Right atrium auricular region (tissue), 2 donors: ENCODE results near the gene UTP11. TPM values are rescaled to one million over a fixed set of nuclear protein-coding genes. Genes with fewer than 3 reads are reported as not detected.
A peak's percentile ranks its signal among the peaks of the same experiment; 100 is the strongest.

Experiments
- DNase-seq: peaks from one replicate; pipeline ENCODE4 v3.0.0-alpha.2; 2019; ENCODE audit warnings: low spot score
- H3K27ac ChIP-seq, 2 donors: fragments of 200-600 bp; sonication (generic); 1 replicate in 1 of 2; 2 replicates in 1 of 2; pipeline ENCODE4 v1.5.1; 2016 to 2019
- H3K27me3 ChIP-seq, 2 donors: fragments of 200-600 bp; sonication (generic); one replicate each; pipeline versions ENCODE4 v1.5.1 to v1.6.0; 2017 to 2019
- H3K36me3 ChIP-seq: fragments of 200-600 bp; sonication (generic); one replicate; pipeline ENCODE4 v1.5.1; 2016
- H3K4me1 ChIP-seq, 2 donors: fragments of 200-600 bp; sonication (generic); one replicate each; pipeline versions ENCODE4 v1.5.1 to v1.6.0; 2017 to 2019
- H3K4me3 ChIP-seq, 2 donors: fragments of 200-600 bp; sonication (generic); 1 replicate in 1 of 2; 2 replicates in 1 of 2; pipeline ENCODE4 v1.5.1; 2017 to 2019; ENCODE audit warnings: mild to moderate bottlenecking in 1 of 2, moderate library complexity in 1 of 2
- H3K9me3 ChIP-seq, 2 donors: fragments of 200-600 bp; sonication (generic); one replicate each; pipeline ENCODE4 v1.5.1; 2019
- total RNA-seq, 2 donors: library from RNA; depleted of rRNA; stranded (reverse); fragments of >200 nt; gene quantifications; one replicate each; pipeline ENCODE4 v1.1.0, GENCODE V29; 2016
- TF ChIP-seq, protein P1 (sequence below), 2 donors: fragments of 200-600 bp; sonication (generic); IDR thresholded peaks; one replicate each; pipeline ENCODE4 v1.5.1; 2019; ENCODE audit warnings: antibody characterized with exemption in 2 of 2

Gene UTP11
- total RNA-seq, 2 donors from 2014 or later = 29.2 to 53.7 TPM

DNA sequence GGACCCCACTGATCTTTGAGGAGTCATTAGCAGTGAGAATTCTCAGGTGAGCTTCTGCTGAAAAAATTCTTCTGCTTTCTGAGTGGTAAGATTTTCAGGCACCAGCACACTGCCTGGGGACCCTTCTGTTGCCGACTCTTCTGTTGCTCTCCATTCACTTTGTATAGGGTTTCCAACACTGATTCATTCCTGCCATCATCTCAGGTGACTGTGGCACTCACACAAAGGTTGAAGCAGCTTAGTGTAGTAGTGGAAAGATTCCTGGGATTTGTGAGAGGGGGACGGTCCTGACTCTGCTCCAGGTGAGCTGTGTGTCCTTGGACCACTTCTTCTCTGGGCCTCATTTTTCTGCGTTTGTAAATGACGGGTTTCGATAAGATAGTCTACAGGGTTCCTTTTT is 9.4 kb downstream of the UTP11 start:
- H3K27ac ChIP-seq = no peak overlapping the region
- H3K4me3 ChIP-seq = no peak overlapping the region
- TF ChIP-seq, protein P1, sequence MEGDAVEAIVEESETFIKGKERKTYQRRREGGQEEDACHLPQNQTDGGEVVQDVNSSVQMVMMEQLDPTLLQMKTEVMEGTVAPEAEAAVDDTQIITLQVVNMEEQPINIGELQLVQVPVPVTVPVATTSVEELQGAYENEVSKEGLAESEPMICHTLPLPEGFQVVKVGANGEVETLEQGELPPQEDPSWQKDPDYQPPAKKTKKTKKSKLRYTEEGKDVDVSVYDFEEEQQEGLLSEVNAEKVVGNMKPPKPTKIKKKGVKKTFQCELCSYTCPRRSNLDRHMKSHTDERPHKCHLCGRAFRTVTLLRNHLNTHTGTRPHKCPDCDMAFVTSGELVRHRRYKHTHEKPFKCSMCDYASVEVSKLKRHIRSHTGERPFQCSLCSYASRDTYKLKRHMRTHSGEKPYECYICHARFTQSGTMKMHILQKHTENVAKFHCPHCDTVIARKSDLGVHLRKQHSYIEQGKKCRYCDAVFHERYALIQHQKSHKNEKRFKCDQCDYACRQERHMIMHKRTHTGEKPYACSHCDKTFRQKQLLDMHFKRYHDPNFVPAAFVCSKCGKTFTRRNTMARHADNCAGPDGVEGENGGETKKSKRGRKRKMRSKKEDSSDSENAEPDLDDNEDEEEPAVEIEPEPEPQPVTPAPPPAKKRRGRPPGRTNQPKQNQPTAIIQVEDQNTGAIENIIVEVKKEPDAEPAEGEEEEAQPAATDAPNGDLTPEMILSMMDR (IDR thresholded peaks at IDR 0.05) = no peak
- peaks cover 0 to under 1% of the 10 kb centered on the region in 2 donors for H3K4me1 ChIP-seq
- no peaks in the 10 kb centered on the region for H3K27me3 ChIP-seq
- DNase-seq = no peak
- H3K36me3 ChIP-seq = peaks cover 90% of the 10 kb centered on the region
- no peaks in the 10 kb centered on the region for H3K9me3 ChIP-seq

DNA sequence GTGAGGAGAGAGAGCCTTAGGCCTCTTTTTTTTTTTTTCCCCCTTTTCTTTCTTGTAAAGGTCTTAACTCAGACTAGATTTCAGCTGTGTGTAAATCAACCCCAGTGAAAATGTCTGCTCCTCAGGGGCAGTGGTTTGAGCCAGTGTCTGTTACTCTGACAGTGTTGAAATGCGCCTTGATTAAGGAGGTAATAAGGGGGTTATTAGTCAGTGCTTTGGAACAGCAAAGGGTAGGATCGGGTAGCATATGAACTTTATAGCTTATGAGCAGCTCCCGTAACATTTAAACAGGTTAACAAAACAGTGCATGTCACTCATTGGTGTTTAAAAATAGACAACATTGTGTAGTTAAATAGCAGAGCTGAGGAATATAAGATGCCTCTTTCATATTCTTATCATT is 10.3 kb downstream of the UTP11 start:
- Histone ChIP-seq H3K27ac (no peak overlapping the region), H3K9me3 (no peaks in the 10 kb centered on the region), H3K36me3 (peaks cover 81% of the 10 kb centered on the region), H3K27me3 (no peaks in the 10 kb centered on the region), H3K4me1 (no peaks in the 10 kb centered on the region), H3K4me3 (no peak overlapping the region)
- TF ChIP-seq, protein P1 (IDR thresholded peaks at IDR 0.05) = no peak
- no peak for DNase-seq

DNA sequence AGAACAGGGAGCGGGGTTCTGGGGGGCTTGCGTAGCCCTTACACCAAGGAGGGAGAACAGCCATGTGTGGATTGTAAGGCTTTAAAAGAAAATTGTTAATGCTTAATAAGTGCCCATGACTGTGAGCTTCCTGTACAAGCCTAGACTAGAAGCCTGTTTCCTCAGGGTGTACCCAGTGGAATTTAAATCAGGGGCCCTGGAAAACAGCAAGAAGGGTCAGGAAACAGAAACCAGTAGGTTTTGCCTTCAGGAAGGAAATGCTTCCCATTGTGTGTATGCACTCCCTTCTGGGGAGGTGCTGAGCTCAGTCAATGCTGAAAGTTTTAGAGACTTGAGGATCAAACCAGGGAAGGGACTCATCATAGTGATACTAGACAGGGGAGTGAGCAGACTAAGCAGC is 12.7 kb downstream of the UTP11 start:
- Histone ChIP-seq H3K36me3 (peaks cover 57% of the 10 kb centered on the region), H3K4me1 (peaks cover 0 to 21% of the 10 kb centered on the region in 2 donors), H3K4me3 (no peak overlapping the region)

DNA sequence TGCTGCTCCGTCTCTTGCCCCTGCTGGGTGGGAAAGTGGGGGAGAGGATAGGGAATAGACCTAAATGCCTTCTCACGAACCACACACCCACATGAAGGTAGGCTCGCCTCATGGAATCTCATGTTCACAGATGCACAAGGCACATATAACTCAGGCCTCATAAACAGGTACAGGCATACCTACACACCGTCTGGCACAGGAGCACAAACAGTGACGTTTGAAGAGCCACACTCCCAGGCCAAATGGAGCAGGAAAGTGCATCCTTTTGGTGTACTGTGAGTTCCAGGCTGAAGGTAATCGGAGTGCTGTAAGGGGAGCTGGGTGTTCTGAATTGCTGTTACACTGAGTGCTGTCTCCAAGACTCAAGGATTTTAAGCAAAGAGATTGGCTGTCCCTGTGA is 13.1 kb downstream of the UTP11 start:
- no peak for DNase-seq
- TF ChIP-seq, protein P1 (IDR thresholded peaks at IDR 0.05) = no peak
- no peaks in the 10 kb centered on the region for H3K9me3 ChIP-seq
- peaks cover 53% of the 10 kb centered on the region for H3K36me3 ChIP-seq
- H3K27me3 ChIP-seq = no peaks in the 10 kb centered on the region
- H3K4me3 ChIP-seq = no peak overlapping the region
- H3K27ac ChIP-seq = no peak overlapping the region
- peaks cover 0 to 25% of the 10 kb centered on the region in 2 donors for H3K4me1 ChIP-seq

More for the DNA sequence above, 12.7 kb downstream of the UTP11 start:
- H3K27me3 ChIP-seq = no peaks in the 10 kb centered on the region
- no peak overlapping the region for H3K27ac ChIP-seq
- H3K9me3 ChIP-seq = no peaks in the 10 kb centered on the region
- TF ChIP-seq, protein P1 (IDR thresholded peaks at IDR 0.05) = no peak
- DNase-seq = no peak

DNA sequence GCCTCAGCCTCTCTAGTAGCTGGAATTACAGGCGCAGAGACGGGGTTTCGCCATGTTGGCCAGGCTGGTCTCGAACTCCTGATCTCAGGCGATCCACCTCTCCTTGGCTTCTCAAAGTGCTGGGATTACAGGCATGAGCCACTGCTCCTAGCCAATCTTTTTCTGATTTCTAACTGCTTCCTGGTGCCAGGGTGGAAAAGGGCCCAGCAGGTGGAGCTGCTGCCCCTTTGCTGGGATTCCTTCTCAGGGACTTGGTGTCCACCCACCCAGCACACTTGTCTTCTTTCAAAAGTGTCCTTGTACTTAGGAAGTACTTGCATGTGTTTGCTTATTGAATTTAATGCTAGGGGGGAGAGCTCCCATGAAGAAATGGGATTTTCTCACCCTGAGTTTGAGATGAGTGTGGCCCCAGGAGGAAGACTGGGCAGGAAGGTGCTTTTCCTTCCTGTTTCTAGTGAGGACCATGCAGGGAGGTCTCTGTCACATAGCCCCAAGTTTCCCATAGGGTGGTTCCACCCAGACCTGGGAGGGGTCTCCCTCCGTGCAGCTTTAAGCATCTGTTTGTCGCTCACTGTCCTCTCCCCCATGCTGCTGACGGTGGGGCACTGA is 14.2 kb downstream of the UTP11 start:
- Histone ChIP-seq H3K27me3 (no peaks in the 10 kb centered on the region), H3K4me1 (peaks cover 0 to 28% of the 10 kb centered on the region in 2 donors), H3K9me3 (no peaks in the 10 kb centered on the region), H3K27ac (no peak overlapping the region), H3K36me3 (peaks cover 42% of the 10 kb centered on the region), H3K4me3 (no peak overlapping the region)
- no peak for DNase-seq
- TF ChIP-seq, protein P1 (IDR thresholded peaks at IDR 0.05) = peak in 1 of 2 donors; percentile 67
